8988T (cell line): ENCODE results near the gene LARP1B.
"Not testable (repeated sequence)": the region's sequence is repeated elsewhere in the genome, so short reads cannot be mapped to it uniquely, and the experiment has no call there.

Experiments
- DNase-seq: peaks from one replicate; pipeline ENCODE4 v3.0.0; 2011

The LARP1B gene

DNA sequence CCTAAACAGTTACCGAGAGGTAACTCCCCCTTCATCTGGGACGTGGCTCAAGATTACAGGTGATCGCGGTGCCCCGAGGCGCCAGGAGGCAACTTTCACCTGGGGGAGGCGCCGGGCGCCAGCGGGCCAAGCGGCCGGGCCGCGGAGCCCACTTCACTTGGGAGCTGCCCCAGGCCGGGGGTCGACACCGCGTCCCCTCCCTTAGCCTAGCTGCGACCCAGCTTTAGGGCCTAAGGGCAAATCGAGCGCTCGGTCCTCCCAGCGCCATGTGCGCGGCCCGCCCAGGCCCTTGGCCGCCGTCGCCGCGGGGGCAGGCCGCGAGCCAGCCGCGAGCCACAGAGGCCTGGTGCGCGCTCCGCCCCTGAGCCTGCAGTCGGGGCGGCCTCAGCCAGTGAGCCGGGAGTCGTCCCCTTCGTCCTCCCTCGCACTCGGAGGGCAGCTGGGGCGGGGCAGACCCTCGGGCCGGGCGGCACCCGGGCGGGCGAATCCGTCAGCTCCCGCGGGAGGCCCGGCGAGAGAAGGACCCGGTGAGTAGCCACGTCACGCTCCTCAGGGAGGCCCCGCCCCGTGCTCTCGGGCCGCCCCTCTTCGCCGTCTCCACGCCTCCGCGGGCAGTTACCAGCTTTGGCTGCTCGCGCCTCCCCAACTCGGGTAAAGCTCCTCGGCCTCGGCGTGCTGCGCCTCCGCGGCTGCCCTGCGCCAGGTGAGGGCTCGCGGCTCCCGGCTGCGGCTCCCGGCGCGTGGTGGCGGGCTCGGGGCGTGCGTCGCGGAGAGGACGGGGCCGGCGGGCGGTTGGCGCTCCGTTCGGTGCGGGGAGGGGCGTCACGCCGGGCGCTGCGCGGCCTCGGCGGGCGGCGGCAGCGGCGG is at the start of gene LARP1B:
TSS of gene LARP1B (plus strand) at position 614 of the 867 bp plus-strand sequence. CDS start 13,640 bp downstream, outside the sequence.
- peak; percentile 86 for DNase-seq

DNA sequence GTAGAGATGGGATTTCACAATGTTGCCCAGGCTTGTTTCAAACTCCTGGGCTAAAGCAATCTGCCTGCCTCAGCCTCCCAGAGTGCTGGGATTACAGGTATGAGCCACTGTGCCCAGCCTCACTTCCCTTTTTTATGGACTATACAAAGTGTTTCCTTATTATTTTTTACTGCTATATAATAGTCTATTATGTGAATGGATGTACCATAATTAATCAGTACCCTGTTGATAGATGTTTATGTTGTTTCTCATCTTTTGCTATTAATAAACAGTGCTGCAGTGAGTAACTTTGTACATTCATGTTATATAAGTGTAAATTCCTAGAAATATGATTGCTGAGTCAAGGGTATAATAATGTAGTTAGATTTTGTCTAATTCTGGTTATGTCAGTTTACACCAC is 35.8 kb upstream of the LARP1B start:
- no peak for DNase-seq

DNA sequence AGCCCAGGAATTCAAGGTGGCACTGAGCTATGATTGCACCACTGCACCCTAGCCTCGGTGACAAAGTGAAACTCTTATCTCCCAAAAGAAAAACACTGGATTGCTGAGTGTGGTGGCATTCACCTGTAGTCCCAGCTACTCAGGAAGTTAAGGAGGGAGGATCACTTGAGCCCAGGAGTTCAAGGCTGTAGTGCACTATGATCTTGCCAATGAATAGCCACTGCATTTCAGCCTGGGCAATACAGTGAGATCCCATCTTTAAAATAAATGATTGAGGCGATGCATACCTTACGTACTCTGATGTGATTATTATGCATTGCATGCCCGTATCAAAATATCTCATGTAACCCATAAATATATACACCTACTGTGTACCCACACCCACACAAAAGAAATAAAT is 31.2 kb upstream of the LARP1B start:
- no peak for DNase-seq

DNA sequence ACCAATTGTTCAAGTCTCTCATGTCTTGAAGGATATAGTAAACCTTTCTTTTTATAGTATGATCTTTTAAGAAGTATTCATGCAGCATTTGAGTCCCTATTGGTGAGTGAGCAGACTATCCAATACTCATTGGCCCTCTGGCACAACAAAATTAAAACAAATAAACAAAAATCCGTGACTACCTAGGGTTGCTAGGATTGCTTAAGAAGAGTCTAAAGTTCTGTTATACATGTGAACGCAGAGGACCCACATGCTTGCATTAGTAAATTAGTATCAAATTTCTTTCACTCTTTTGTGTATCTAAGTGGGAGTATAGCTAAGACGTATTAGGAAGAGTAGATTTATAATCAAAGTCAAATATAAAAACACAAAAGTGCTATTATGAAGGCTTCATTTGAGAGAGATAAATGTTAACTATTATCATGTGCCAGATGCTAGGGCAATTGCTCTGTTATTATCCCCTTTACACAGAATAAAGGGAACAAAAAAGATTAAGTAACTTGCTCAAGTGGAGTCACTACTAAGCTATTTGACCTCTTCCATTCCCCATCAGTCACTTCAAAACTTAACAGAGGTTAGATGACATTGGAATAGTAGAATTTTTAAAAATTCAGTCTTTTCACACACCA is 29.2 kb upstream of the LARP1B start:
- no peak for DNase-seq

DNA sequence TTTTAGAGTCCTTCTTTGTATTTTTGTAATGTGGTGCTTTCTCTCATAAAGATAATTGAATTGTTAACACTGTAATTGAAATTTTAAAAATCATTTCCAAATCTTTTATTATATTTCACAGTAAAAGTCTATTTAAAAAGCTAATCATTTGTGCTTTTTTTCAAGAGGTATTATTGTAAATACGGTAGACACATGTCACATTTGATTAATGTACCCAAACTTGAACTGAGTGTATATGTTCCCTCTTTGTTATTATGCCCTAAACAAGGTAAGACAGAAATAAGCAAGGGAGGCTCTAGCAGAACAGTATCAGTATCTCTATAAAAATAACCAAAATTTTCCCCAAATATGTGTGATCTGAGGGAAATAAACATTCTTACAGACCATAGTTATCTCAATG is 21.5 kb upstream of the LARP1B start:
- DNase-seq = no peak

DNA sequence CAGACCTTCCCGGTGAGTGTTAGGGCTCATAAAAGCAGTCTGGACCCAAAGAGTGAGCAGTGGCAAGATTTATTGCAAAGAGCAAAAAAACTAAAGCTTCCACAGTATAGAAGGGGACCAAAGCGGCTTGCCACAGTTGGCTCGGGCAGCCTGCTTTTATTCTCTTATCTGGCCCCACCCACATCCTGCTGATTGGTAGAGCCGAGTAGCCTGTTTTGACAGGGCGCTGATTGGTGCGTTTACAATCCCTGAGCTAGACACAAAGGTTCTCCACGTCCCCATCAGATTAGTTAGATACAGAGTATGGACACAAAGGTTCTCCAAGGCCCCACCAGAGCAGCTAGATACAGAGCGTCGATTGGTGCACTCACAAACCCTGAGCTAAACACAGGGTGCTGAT is 14.1 kb upstream of the LARP1B start:
- not testable (repeated sequence) for DNase-seq

DNA sequence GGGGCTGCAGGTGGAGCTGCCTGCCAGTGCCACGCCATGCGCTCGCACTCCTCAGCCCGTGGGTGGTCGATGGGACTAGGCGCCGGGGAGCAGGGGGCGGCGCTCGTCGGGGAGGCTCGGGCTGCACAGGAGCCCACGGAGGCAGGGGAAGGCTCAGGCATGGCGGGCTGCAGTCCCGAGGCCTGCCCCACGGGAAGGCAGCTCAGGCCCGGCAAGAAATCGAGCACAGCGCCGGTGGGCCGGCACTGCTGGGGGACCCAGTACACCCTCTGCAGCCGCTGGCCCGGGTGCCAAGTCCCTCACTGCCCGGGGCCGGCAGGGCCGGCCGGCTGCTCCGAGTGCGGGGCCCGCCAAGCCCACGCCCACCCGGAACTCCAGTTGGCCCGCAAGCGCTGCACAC is 13.6 kb upstream of the LARP1B start:
- DNase-seq = not testable (repeated sequence)

DNA sequence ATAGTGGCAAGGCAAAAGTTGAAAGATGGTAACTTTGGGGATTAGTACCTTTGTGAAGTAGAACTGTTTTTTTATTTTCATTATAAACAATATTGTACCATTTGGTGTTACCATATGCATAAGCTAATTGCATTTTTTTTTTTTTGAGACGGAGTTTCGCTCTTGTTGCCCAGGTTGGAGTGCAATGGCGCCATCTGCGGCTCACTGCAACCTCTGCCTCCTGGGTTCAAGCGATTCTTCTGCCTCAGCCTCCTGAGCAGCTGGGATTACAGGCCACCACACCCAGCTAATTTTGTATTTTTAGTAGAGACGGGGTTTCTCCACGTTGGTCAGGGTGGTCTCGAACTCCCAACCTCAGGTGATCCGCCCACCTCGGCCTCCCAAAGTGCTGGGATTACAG is 9.9 kb upstream of the LARP1B start:
- not testable (repeated sequence) for DNase-seq

DNA sequence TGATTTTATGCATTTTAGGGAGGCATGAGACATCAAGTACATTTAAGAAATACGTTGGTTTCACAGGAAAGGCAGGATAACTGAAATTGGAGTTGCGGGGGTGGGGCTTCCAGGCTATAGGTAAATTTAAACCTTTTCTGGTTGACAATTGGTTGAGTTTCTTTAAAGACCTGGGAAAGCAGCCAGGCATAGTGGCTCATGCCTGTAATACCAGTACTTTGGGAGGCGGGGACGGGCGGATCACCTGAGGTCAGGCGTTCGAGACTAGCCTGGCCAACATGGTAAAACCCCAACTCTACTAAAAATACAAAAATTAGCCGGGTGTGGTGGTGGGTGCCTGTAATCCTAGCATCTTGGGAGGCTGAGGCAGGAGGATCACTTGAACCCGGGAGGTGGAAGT is 6.2 kb upstream of the LARP1B start:
- DNase-seq = not testable (repeated sequence)

DNA sequence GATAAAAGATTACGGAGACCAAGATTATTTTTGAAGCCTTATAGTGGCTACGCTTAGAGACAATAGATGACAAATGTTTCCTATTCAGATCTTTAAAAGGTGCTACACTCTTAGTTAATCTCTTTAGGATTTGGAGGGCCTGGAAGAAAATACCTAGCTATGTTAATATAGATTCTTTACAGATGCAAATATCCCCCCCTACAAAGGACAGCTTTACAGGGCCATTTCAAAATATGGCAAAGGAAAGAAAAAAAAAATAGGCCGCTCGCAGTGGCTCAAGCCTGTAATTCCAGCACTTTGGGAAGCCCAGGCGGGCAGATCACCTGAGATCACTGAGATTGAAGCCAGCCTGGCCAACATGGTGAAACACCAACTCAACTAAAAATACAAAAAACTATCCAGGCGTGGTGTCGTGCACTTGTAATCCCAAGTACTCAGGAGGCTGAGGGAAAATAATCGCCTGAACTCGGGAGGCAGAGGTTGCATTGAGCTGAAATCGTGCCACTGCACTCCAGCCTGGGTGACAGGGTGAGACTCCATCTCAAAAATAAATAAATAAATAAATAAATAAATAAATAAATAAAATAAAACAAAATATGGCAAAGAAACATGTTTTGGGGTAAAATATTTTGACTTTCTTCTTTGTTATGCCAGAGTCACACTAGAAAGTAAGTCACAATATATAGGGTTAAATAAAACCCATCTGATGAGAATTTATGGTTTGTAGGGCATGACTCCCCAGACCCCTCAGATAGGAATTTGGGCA is 5.5 kb upstream of the LARP1B start:
- DNase-seq = not testable (repeated sequence)

DNA sequence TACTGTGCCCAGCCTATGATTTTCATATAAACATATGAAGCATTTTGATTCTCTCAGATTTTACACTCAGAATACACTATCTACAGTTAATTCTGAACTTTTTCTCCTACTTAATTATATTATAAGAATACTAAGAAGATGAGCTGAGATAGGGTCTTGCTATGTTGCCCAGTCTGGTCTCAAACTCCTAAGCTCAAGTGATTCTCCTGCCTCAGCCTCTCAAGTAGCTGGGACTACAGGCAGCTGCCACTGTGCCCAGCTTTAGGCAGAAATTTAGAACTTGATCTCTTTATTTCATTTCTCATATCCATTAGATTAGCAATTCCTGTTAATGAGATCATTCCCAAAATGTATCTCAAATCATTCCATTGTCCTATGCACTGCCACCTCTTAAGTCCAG is 4.7 kb upstream of the LARP1B start:
- no peak for DNase-seq

DNA sequence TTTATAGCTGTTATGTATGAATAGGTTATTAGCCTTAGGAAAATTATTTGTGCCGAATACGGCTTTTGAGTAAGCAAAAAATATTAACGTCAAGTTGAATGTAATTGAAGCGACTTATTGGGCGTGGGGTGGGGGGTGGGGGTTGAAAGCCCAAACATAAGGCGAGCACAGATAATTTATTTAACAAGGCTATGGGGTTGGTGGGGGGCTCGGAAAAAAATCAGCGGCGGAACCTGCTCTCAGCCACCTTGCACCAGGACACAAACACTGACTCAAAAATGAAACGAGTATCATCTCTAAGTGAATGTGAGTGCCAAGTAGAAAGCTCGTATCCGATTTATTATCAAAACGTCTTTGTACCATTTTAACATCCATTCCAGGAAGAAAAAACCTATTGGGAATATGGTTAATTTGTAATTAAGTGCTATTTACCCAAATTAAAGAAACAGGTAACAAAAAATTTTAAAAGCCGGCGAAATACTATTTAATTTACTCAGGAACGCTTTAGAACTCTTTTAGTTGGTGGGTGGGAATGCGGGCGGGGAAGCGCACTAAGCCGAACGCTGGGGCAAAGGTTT is 902 bp upstream of the LARP1B start:
- DNase-seq = no peak

DNA sequence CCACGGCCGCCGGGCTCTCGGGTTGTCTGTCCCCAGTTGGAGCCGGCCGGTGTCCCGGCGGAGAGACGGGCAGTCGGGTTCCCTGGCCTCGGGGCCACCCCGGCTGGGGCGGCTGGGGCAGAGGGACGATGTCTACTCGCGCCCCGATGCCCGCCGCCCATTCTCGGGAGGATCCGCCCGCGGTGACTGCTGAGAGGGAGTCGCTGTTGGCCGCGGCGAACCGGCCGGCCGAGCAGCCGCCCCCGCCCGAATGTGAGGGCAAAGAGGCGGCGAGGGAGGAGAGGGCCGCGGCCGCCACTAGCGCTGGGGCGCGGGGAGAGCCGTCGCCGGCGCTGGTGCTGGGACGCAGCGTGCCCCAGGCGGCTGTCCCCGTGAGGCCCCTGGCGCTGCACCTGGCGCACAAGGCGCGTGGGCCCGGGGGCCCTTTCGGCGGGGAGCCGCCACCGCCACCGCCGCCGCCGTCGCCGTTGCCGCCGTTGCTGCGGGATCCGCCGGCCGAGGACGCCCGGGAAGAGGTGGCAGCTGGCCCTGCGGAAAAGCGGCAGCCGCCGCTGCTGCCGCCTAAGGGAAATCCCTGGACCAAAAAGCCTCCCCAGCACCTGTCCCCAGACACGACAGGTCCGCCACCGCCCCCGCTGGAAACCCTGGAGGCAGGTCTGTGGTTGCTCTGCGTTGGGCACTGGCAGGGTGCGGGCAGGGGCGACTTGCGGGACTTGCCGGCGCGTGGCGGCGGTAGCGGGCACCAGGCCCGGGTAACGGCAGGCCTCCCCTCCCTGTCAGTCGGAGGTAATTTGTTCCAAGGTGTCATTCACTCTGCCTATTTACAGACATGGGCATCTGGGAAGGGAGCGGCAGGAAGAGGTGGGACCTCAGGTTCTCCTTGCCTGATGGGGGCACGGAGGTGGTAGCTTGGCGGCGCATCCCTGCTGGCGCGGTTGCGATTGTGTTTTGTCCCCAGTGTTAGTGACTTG is 739 bp downstream of the LARP1B start:
- peak; percentile 22 for DNase-seq

DNA sequence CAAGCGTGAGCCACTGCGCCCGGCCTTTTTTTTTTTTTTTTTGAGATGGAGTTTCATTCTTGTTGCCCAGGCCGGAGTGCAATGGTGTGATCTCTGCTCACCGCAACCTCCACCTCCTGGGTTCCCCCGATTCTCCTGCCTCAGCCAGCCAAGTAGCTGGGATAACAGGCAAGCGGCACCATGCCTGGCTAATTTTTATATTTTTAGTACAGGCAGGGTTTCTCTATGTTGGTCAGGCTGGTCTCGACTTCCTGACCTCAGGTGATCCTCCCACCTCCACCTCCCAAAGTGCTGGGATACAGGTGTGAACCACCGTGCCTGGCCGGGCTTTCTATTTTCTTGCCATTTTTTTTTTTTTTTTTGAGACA is 5.3 kb downstream of the LARP1B start:
- DNase-seq = not testable (repeated sequence)

DNA sequence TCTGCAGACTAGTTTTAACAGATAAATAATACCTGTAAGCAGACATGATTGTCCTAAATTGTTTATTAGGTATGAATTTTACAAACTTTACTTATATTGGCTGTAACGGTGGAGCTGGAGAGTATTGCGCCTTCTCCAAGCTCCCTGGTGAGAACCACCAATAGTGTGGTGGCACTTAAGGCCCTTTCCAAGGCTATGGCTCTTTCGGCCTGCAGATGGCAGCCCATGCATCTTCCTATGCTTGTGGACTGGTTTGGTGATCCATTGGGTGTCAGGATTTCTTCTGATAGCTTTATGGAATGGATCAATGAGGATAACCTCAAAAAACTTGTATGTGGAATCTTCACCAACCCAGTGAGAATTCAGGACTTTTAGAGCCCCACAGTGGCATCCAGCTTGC is 7.8 kb downstream of the LARP1B start:
- DNase-seq = no peak

DNA sequence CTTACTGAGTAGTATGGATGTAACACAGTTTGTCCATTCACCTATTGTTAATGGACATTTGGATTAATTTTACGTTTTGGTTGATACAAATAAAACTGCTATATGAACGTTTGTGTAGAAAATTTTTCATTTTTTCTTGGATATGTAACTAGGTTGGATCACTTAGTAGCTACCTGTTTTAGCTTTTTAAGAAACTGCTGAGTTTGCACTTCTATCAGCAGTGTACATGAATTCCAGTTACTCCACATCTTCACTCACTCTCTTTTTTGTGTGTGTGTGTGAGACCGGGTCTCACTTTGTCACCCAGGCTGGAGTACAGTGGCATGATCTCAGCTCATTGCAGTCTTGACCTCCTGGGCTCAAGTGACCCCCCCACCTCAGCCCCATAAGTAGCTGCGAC is 15.4 kb downstream of the LARP1B start:
- DNase-seq = no peak

DNA sequence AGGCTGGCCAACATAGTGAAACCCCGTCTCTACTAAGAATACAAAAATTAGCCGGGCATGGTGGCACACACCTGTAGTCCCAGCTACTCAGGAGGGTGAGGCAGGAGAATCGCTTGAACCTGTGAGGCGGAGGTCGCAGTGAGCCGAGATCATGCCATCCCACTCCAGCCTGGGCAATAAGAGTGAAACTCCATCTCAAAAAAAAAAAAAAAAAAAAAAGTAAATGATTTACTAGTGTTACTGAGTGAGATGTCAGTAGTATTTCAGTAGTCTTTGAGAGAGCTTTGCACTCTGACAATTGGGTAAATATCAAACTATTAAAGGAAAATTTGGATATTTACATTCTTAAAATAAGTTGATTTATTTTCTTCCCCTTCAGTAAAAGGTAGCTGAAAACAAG is 34.2 kb downstream of the LARP1B start:
- DNase-seq = not testable (repeated sequence)

DNA sequence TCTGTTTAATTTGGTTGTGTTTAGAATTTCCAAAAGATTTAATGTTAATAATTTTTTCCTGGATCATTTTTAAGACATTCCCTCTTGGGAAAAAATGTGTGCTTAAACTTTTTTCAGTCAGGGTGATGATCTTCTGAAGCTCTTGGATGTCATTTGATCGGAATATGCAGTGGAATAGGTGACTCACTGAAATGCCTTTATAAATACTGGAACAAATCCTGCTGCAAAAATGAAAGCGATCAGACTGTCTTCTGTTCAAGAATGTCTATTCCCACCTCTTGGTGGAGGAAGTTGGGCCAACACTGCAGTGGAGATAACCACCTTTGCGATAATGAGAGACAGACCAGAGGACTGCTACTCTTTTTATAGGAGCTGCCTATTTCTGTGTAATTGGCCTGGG is 46.7 kb downstream of the LARP1B start:
- DNase-seq = no peak

DNA sequence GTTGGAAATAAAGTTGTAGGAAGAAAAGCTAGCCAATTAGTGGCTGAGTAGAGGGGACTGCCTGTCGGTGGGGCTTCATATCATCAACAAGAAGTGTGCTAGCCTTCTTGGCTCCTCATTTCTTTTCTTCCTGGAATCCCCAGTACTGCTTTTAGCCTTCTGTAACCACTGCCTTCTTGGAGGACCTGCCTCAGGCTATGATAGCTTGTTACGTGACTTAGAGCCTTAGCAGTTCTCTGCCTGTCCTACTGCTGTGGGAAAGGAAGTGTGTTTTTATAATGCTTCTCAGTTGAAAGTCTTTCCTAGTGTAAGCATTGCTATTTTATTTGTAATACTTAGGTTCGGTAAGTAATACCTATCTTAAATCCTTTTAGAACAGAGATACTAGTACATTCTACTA is 61.9 kb downstream of the LARP1B start:
- DNase-seq = no peak

DNA sequence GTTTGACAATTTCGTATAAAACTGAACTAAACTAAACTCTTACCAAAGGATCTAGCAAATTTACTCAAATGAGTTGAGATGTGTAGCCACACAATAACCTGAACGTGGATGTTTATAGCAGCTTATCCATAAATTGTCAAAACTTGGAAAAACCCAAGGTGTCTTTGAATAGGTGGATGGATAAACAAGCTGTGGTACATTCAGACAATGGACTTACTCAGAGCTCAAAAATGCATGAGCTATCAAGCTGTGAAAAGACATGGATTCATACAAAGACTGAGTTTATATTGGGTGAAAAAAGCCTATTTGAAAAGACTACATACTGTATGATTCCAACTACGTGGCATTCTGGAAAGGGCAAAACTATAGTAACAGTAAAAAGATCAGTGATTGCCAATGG is 69.5 kb downstream of the LARP1B start:
- DNase-seq = no peak

DNA sequence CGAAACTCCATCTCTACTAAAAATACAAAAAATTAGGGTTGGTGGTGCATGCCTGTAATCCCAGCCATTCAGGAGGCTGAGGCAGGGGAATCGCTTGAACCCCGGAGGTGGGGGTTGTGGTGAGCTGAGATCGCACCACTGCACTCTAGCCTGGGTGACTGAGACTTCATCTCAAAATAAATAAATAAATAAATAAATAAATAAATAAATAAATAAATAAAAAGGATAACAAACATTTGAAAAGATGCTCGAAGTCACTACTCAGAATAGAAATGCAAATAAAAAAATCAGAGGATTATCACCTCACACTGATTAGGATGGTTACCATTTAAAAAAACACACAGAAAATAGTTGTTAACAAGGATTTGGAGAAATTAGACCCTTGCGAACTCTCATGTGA is 73.8 kb downstream of the LARP1B start:
- DNase-seq = no peak

DNA sequence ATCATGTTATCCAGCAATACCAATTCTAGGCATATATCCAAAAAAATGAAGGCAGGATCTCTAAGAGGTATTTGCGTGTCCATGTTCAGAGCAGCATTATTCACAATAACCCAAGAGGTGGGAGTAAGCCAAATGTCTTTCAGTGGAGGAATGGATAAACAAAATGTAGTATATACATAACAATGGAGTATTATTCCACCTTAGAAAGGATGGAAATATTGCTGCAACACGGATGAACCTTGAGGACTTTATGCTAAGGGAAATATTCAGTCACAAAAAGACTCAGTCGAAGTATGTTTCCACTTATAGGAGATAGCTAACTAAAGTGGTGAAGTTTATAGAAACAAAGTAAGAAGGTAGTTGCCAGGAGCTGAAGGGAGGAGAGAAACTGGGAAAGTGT is 74.3 kb downstream of the LARP1B start:
- DNase-seq = no peak
